ENCODE measurements around the gene TTC34. TPM values are rescaled to one million over a fixed set of nuclear protein-coding genes. Genes with fewer than 3 reads are reported as not detected.

The TTC34 gene
- total and polyA plus RNA-seq, 9 of the 15 experiments (the other 6 are each of a cell fraction or from before 2014, with no cell fraction given), result 0.03 to 0.38 (median 0.05) TPM; not detected in 2

GRCh38 chr1:2602311-2602835, 199.1 kb downstream of the TTC34 start:
- DNase-seq (ENCODE audit: extremely low read depth in 1 of 4, low spot score in 3 of 4) (no peak), ATAC-seq (no peak; the same call in 2 of the 3 replicates), FAIRE-seq (no peak)
- H4K20me1 ChIP-seq (replicated peaks; ENCODE audit: control insufficient read depth, insufficient read depth, low read length), result 0 out of 2 replicates have a peak, but pooled peaks cover 9% of the 10 kb centered on the region
- ChIA-PET CTCF (ENCODE audit: low intra/inter-chr PET ratio) (interaction anchor here (0.6 kb wide), 1 partner anchor 658 kb away, joined by 3 read pairs; no protein-coding TSS in a partner anchor), POLR2A (interaction anchor here (0.6 to 1.3 kb wide), 3 partner anchors 9 to 392 kb away, joined by 3 to 4 read pairs (median 3); no protein-coding TSS in a partner anchor)
- H3K79me2 ChIP-seq (ENCODE audit: control insufficient read depth, insufficient read depth, low read length), result no peaks in the 10 kb centered on the region
- in situ Hi-C loops (cut with MboI), result no loop called here
- no TSS peak for BruUV-seq (replicated peaks)
- no peaks in the 10 kb centered on the region for H3K9me3 ChIP-seq (replicated peaks; ENCODE audit: control insufficient read depth, insufficient read depth, low read depth, low read length)
- H2AFZ ChIP-seq (ENCODE audit: low read depth, low read length), result no peak overlapping the region
- H3K9ac ChIP-seq (ENCODE audit: insufficient read depth in 1 of 2, low read depth in 2 of 2, low read length in 2 of 2), result no peak overlapping the region
- H3K4me1 ChIP-seq (replicated peaks in 1 of 2; ENCODE audit: control insufficient read depth in 2 of 2, insufficient read depth in 2 of 2, low read length in 2 of 2), result peaks cover 0 to 25% of the 10 kb centered on the region in 2 experiments; a peak in 2 of 5 replicates
- H3K4me3 ChIP-seq, result no peak overlapping the region
- no peak overlapping the region for H3K4me2 ChIP-seq (ENCODE audit: insufficient read depth, low read length)
- TF ChIP-seq ATF1 (CRISPR knock-in tag; IDR thresholded peaks at IDR 0.05) (no peak), ATF1 (tag; IDR thresholded peaks at IDR 0.05) (0 out of 2 replicates have a peak, but pooled peaks have one; percentile 15), HMG20A (CRISPR knock-in tag; conservative IDR thresholded peaks at IDR 0.05) (no peak)
- H3K27ac ChIP-seq (ENCODE audit: extremely low read depth, low read depth, low read length), result no peak overlapping the region
- H3K36me3 ChIP-seq (ENCODE audit: control insufficient read depth, insufficient read depth, low read length), result no peaks in the 10 kb centered on the region
- WGBS (ENCODE audit: insufficient coverage, low coverage, missing lambda C conversion rate), result 8% methylated on average over 15 of the region's 15 CpGs
- intact Hi-C loops (cut with micrococcal nuclease), result no loop called here
- H3K27me3 ChIP-seq (ENCODE audit: control insufficient read depth in 2 of 2, insufficient read depth in 2 of 2, low read length in 2 of 2), result peaks cover 36 to 59% of the 10 kb centered on the region in 2 experiments; a peak in 4 of 5 replicates
- H3K9me1 ChIP-seq (ENCODE audit: control insufficient read depth, insufficient read depth, low read length), result no peaks in the 10 kb centered on the region

DNA sequence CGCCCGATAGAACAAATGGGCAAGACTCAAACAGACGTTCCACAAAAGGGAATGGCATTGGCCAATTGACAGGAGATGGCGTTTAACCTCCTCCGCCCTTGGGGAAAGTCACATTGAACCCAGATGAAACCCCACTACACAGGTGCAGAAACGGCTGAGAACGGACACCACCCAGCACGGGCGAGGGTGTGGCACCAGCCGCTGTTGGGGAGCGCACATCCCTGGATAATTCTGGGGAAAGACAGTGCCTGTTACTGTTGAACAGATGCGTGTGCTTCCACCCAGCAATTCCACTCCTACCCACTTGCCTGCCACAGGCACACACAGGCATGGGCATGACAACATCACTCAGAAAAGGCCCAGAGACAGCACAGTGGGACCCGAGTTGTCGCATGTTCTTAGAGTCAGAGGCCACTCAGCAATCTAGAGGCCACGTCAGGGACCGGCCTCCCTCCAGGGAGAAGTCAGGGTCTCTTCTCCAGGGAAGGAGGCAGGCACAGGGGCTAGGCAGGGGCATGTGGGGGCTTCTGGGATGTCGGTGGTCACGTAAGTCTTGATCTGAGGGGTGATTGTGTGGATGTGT, 199.7 kb downstream of the TTC34 start:
- DNase-seq (ENCODE audit: extremely low read depth in 1 of 4, low spot score in 3 of 4), result no peak
- ChIA-PET POLR2A (interaction anchor here (1.3 kb wide), 1 partner anchor 8 kb away, joined by 3 read pairs; no protein-coding TSS in a partner anchor), CTCF (ENCODE audit: low intra/inter-chr PET ratio) (no interaction called here)
- intact Hi-C loops (cut with micrococcal nuclease) (no loop called here), in situ Hi-C loops (cut with MboI) (no loop called here)
- Histone ChIP-seq H3K9me1 (ENCODE audit: control insufficient read depth, insufficient read depth, low read length) (no peaks in the 10 kb centered on the region), H3K36me3 (ENCODE audit: control insufficient read depth, insufficient read depth, low read length) (no peaks in the 10 kb centered on the region), H3K4me3 (no peak overlapping the region), H3K9ac (ENCODE audit: insufficient read depth in 1 of 2, low read depth in 2 of 2, low read length in 2 of 2) (no peak overlapping the region), H3K4me1 (replicated peaks in 1 of 2; ENCODE audit: control insufficient read depth in 2 of 2, insufficient read depth in 2 of 2, low read length in 2 of 2) (peaks cover 0 to 25% of the 10 kb centered on the region in 2 experiments; a peak in 2 of 5 replicates), H3K27me3 (ENCODE audit: control insufficient read depth in 2 of 2, insufficient read depth in 2 of 2, low read length in 2 of 2) (peaks cover 40 to 61% of the 10 kb centered on the region in 2 experiments; a peak in 4 of 5 replicates), H3K9me3 (replicated peaks; ENCODE audit: control insufficient read depth, insufficient read depth, low read depth, low read length) (no peaks in the 10 kb centered on the region), H3K4me2 (ENCODE audit: insufficient read depth, low read length) (no peak overlapping the region), H3K27ac (ENCODE audit: extremely low read depth, low read depth, low read length) (no peak overlapping the region), H4K20me1 (replicated peaks; ENCODE audit: control insufficient read depth, insufficient read depth, low read length) (0 out of 2 replicates have a peak, but pooled peaks cover 15% of the 10 kb centered on the region), H2AFZ (ENCODE audit: low read depth, low read length) (no peak overlapping the region), H3K79me2 (ENCODE audit: control insufficient read depth, insufficient read depth, low read length) (no peaks in the 10 kb centered on the region)
- no TSS peak for BruUV-seq (replicated peaks)
- no peak for ATAC-seq
- WGBS (ENCODE audit: insufficient coverage, low coverage, missing lambda C conversion rate), result 6% methylated on average over 18 of the region's 18 CpGs
- TF ChIP-seq TEAD2 (tag; IDR thresholded peaks at IDR 0.05) (no peak), ZNF347 (CRISPR knock-in tag; IDR thresholded peaks at IDR 0.05; ENCODE audit: low read depth) (no peak), HSF4 (CRISPR knock-in tag; IDR thresholded peaks at IDR 0.05; ENCODE audit: borderline replicate concordance) (no peak), SNRNP70 (optimal IDR thresholded peaks at IDR 0.05; ENCODE audit: low read depth, low read length) (no peak), MTA3 (IDR thresholded peaks at IDR 0.05; ENCODE audit: borderline replicate concordance) (no peak), MCM3 (IDR thresholded peaks at IDR 0.05) (no peak), USF2 (CRISPR knock-in tag; IDR thresholded peaks at IDR 0.05) (no peak)
- FAIRE-seq, result no peak
